LNCaP clone FGC (cell line): ENCODE results near the gene APOL5.
"Not testable (repeated sequence)": the region's sequence is repeated elsewhere in the genome, so short reads cannot be mapped to it uniquely, and the experiment has no call there.

Source experiments
- DNase-seq: peaks from one replicate; pipeline ENCODE4 v3.0.0-alpha.2; 2011; ENCODE audit warnings: low read depth
- H3K4me3 ChIP-seq: 2 replicates; pipeline ENCODE4 v1.5.1; 2011; ENCODE audit warnings: mild to moderate bottlenecking, low read depth, low read length, control low read depth
- CTCF ChIP-seq: IDR thresholded peaks from 2 replicates; pipeline ENCODE4 v1.5.1; 2012; ENCODE audit warnings: mild to moderate bottlenecking; ENCODE audit not compliant: control insufficient read depth, insufficient read depth; ENCODE audit errors: extremely low read depth

The APOL5 gene

GRCh38 chr22:35695202-35695601 is 22.5 kb upstream of the APOL5 start:
- DNase-seq = no peak
- H3K4me3 ChIP-seq = no peak overlapping the region
- TF ChIP-seq CTCF = no peak

- no peak overlapping the region for H3K4me3 ChIP-seq
- DNase-seq = no peak
- TF ChIP-seq CTCF = no peak
These were observed 20.5 kb upstream of the APOL5 start for GRCh38 chr22:35697142-35697541.

GRCh38 chr22:35699852-35700251 is 17.8 kb upstream of the APOL5 start:
- DNase-seq, H3K4me3 ChIP-seq: not testable (repeated sequence)

- no peak overlapping the region for H3K4me3 ChIP-seq
- no peak for TF ChIP-seq CTCF
- DNase-seq = no peak
These were observed 13.6 kb upstream of the APOL5 start for GRCh38 chr22:35703861-35704584.

- DNase-seq = no peak
- H3K4me3 ChIP-seq = no peak overlapping the region
- no peak for TF ChIP-seq CTCF
These were observed 12.5 kb upstream of the APOL5 start for GRCh38 chr22:35705141-35705540.

GRCh38 chr22:35708453-35708852 is 9.2 kb upstream of the APOL5 start:
- TF ChIP-seq CTCF = no peak
- no peak for DNase-seq
- no peak overlapping the region for H3K4me3 ChIP-seq

GRCh38 chr22:35708917-35709316 is 8.8 kb upstream of the APOL5 start:
- H3K4me3 ChIP-seq = no peak overlapping the region
- no peak for TF ChIP-seq CTCF
- DNase-seq = no peak
